H54 (cell line): ENCODE data around the gene PLCB2.

Experiments
- DNase-seq: peaks from one replicate; pipeline ENCODE4 v3.0.0; 2011; ENCODE audit warnings: low spot score, mixed read lengths; ENCODE audit not compliant: insufficient read length
- FAIRE-seq: peaks from 3 replicates; lab custom pipeline; 2011; peaks lifted over from hg19 to GRCh38; lab: Jason Lieb, UNC
- POLR2A ChIP-seq: IDR thresholded peaks from 2 replicates; pipeline ENCODE4 v1.6.1; 2011; ENCODE audit warnings: low read depth, mild to moderate bottlenecking, low read length

Gene PLCB2

DNA sequence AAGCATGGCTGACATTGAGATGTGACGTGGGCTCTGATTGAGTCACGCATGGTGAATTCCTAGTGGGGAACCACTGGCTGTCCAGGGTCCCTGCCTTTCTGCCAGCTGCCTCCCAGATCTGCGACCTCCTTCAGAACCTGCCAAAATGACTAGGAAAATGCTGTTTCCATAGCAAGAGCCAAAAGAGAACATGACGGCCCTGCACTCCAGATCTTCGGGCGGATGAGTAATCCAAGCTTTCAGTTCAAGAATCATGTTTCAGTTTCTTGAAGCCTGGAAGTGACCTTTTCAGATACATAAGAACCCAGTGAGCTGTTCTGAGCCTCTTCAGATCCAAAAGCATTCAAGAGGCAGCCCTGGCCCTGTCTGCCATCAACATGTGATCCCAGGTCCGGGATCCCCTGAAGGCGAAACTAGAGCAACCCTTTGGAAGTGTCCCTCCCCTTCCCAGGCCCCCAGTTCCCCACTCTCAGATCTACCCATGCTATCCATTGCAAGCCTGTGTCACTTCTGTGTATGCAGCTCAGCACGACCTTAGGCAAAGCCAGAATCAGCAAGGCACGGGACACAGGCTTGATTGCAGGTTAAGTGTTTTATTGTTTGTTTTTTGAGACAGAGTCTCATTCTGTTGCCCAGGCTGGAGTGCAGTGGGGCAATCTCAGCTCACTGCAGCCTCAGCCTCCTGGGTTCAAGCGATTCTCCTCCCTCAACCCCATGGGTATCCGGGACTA is 44.5 kb downstream of the PLCB2 start:
- DNase-seq: no peak
- TF ChIP-seq POLR2A: no peak
- no peak for FAIRE-seq

DNA sequence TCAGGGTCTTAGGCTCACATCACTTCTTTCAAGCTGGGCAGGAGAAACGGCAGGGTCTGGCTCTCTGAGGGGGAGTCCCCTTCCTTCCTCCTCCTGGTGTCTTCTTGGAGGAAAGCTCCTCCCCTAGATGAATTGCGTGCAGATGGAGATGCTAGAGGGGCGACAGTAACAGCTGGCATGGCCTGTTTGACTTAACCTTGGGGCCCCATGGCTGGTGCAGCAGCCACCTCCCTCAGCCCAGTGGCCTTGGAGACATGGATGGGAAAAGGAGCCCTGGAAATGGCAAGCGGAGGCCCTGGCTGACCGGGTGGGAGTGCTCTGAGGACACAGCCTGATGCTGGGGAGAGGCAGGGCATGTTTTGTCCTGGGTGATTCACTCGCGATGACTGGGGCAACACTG is 48.7 kb downstream of the PLCB2 start:
- DNase-seq (no peak), FAIRE-seq (no peak)
- TF ChIP-seq POLR2A: no peak

GRCh38 chr15:40258544-40258943 is 49.2 kb downstream of the PLCB2 start:
- no peak for TF ChIP-seq POLR2A
- DNase-seq (peak; percentile 61), FAIRE-seq (no peak)

GRCh38 chr15:40257656-40258450 is 49.9 kb downstream of the PLCB2 start:
- no peak for TF ChIP-seq POLR2A
- DNase-seq (no peak), FAIRE-seq (no peak)

DNA sequence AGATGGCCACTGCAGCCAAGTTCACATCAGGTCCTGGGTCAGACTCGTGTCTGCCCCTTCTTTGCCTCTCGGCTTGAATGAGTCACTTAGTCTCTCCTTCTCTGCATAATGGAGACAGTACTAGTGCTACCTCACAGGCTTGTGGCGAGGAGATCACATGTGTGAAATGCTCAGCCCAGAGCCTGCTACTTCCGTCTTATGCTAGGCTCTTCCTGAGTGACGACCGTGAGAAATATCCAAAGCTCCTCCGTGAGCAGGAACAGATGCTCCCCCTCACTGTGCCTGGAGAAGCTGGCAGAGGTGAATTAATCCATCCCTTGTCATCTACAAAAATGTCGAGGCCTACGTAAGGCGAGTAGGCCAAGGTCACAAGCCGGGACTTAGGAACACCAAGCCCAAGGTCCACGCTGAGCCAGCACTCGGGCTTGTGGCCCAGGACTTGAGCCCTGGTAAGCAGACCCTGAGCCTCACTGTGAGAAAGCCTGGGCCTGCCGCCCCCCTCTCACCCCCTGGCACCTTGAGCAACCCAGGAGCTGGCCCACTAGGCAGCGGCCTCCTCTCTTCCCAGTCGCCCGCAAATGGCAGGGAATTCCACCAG is 51.0 kb downstream of the PLCB2 start:
- DNase-seq (no peak), FAIRE-seq (no peak)
- TF ChIP-seq POLR2A: no peak

DNA sequence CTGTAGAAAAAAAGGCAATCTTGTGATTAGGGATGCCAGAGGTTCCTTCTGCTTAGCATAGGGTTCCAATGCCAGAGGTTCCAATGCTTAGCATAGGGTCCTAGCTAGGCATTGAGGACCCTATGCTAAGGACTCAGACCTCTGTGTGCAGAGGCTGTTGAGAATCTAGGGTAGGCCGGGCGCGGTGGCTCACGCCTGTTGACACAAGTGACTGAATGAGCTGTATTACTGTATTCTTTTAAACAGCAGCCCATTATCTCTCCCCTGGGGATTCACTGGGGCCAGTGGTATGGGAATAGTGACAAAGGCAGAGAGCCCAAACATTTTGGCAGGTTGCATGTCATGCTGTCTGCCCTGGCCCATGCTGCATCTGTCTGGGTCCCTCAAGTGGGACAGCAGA is 52.7 kb downstream of the PLCB2 start:
- no peak for DNase-seq
- no peak for FAIRE-seq
- no peak for TF ChIP-seq POLR2A

DNA sequence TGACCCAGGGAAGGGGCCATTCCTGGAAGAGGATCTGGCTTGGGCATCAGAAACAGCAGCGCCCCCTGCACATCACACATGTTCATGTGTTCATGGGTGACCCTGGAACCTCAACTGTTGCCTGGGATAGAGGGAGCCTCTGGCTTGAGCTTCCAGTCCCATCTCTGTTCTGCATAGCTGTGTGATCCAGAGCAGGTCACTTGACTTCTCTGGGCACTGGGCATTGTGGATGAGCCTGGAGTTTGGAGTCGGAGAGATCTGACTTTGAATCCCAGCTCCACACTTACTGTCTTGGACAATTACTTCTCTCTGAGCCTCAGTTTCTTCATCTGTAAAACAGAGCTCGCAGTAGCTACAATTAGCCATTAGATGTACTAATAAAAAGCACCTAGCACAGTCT is 53.3 kb downstream of the PLCB2 start:
- DNase-seq (no peak), FAIRE-seq (no peak)
- no peak for TF ChIP-seq POLR2A

- TF ChIP-seq POLR2A: no peak
- no peak for FAIRE-seq
- no peak for DNase-seq
These were observed 54.5 kb downstream of the PLCB2 start for GRCh38 chr15:40253167-40253790.

- FAIRE-seq: no peak
- DNase-seq: no peak
- TF ChIP-seq POLR2A: no peak
These were observed 55.1 kb downstream of the PLCB2 start for GRCh38 chr15:40252438-40253166.

GRCh38 chr15:40252141-40252437 is 55.6 kb downstream of the PLCB2 start:
- FAIRE-seq (no peak), DNase-seq (no peak)
- TF ChIP-seq POLR2A: no peak

DNA sequence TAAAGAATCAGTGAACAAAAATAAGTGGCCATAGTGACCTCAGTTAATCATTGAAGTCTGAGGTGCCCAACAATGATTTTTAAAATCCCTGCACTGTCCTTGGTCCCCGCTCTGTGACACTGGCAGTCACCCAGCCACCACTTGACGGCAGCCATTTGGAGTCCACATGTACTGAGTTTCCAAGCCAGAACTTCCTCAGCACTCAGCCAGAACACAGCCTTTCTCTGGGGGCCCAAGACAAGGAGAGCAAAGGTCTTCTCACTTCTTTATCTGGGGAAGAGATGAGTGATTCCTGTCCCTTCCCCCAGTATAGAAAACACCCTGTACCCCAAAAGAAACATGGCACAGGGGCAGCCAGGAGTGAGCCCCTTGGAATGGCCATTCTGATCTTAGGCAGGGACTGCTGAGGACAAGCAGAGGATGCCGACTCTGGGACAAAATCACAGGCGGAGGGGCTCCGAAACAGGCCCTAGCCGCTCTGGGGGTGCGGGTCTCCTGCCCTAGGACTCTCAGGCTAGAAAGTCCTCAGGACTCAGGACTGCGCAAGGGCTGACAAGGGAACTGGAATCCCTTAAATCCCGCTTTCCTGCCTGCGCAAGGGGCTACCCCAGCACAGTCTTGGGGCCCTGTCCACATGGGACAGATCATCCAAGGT is 56.1 kb downstream of the PLCB2 start:
- no peak for TF ChIP-seq POLR2A
- FAIRE-seq (no peak), DNase-seq (no peak)

GRCh38 chr15:40250771-40251483 is 56.8 kb downstream of the PLCB2 start:
- TF ChIP-seq POLR2A: no peak
- FAIRE-seq: no peak

GRCh38 chr15:40250304-40250656 is 57.5 kb downstream of the PLCB2 start:
- FAIRE-seq: no peak
- TF ChIP-seq POLR2A: no peak
- no peak for DNase-seq

More at GRCh38 chr15:40250771-40251483, 56.8 kb downstream of the PLCB2 start:
- DNase-seq: no peak
